Metanephros (tissue), 2 donors: ENCODE data around the gene SEMA7A. TPM values are rescaled to one million over a fixed set of nuclear protein-coding genes. Genes with fewer than 3 reads are reported as not detected.

ENCODE experiments used
- small RNA-seq: library from RNA; depleted of rRNA; stranded (forward); fragments of <200 nt; gene quantifications from one replicate; pipeline ENCODE3, GENCODE V24; 2014; ENCODE audit warnings: low replicate concordance
- total RNA-seq: library from RNA; depleted of rRNA; stranded (reverse); fragments of >200 nt; gene quantifications from one replicate; pipeline ENCODE4 v1.2.3, GENCODE V29; 2014

Gene SEMA7A, protein sequence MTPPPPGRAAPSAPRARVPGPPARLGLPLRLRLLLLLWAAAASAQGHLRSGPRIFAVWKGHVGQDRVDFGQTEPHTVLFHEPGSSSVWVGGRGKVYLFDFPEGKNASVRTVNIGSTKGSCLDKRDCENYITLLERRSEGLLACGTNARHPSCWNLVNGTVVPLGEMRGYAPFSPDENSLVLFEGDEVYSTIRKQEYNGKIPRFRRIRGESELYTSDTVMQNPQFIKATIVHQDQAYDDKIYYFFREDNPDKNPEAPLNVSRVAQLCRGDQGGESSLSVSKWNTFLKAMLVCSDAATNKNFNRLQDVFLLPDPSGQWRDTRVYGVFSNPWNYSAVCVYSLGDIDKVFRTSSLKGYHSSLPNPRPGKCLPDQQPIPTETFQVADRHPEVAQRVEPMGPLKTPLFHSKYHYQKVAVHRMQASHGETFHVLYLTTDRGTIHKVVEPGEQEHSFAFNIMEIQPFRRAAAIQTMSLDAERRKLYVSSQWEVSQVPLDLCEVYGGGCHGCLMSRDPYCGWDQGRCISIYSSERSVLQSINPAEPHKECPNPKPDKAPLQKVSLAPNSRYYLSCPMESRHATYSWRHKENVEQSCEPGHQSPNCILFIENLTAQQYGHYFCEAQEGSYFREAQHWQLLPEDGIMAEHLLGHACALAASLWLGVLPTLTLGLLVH
- total RNA-seq = 6.2 TPM

DNA sequence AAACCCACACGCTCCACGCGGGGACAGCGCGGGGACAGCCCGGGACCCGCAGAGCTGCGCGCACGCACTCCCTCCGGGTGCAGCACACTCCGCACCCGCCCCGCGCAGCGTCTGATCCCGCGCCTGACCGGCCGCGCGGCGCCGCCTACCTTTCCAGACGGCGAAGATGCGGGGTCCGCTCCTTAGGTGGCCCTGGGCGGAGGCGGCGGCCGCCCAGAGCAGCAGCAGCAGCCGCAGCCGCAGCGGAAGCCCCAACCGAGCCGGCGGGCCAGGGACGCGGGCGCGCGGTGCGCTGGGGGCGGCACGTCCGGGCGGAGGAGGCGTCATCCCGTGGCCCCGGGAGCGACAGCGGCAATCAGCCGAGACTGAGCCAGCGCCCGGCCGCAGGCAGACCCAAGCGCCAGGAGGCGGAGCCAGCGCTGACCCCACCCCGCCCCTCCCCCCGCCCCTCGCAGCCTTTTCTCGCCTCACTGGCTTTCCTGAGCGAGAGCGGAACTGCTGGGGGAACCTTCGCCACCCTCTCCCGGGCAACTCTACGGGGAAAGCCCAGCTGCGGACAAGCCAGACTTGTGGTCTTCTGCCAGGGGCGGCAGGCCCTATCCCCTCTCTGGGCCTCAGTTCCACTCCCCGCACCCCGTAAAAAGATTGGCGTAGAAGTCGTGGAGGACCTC, at the start of gene SEMA7A:
Gene SEMA7A, minus strand, starts transcription at position 367 of the 671 bp plus-strand sequence. Its CDS starts 40 bp downstream, at position 327.

DNA sequence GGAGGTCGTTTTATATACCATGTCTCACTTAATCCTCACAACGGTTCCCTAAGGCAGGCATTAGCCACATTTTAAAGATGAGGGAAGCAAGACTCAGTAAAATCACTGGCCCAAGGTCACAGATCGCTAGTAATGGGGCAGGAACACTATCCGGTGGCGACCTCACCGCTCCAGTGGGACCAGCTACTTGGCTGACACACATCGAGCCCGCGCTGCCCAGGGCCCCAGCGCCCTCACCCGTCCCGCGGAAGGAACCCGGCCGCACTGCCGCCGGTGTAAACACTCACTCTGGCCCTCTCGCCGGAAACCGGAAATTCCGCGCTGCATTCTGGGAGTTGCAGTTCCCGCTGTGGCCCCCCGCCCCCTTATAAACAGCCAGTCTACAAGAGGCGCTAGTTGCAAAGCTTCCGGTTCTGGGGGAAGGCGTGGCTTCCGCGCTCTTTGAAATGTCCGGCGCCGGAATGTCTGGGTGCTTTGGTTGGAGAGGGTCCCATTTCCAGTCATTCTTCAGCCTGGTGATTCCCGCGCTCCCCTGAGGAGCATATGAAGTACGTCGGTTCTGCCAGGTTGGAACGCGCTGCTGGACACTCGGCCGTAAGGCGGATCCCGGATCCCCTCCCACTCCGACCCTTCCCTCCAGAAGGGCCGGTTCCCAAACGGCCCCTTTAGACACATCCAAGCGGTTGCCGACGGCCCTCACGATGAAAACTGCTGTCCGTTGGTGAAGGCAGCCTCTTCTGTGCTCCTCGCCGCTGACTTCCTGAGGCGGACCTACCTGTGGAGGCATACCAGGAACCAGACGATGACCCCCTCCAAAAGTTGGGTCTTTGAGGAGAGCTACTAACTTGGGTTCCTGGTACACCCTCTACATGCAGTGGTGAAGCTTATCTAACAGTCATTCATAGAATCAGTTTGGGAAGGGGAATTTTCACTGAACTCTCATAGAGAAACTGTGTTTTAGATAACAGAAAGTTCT, 27.4 kb upstream of the SEMA7A start, which contains the start of gene UBL7:
Gene UBL7, minus strand, starts transcription at position 290 of the 976 bp plus-strand sequence. CDS start 2,293 bp downstream, outside the sequence.

DNA sequence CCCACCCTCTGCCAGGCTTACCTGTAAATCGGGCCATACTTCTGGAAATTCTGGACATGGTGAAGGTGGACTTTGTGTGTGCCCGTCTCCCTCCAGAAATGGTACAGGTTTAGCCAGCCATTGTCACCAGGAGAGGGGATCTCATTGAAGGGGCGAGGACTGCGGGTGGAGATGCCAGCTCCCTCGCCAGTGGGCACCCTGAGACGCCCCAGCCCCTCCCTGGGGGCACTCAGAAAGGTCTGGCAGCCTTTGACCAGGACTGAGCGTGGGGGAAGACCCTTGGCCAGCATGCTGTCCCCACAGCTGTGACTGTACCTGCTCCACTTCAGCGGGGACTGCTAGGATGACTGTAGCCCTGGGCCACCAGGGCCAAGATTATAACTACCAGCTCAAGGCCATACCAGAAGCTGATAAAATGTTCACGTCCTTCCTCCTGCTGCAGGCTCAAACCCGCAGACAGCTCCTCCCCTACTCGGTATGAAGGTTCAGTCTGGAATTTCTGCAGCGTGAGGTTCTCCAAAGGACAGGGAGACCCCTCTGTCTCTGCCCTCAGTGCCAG, 66.4 kb downstream of the SEMA7A start, which contains the start of gene CYP11A1:
Gene CYP11A1, minus strand, starts transcription at position 351 of the 559 bp plus-strand sequence. Its CDS starts 61 bp downstream, at position 290.

Small RNAs within 50 kb of the gene (small RNA-seq; reads per million reads assigned to genes)
- gene MIR6881 = not detected

Other genes starting within 250 kb of the SEMA7A start
- 14.9 TPM for gene STRA6, start 231.2 kb downstream of the SEMA7A start, total RNA-seq
- gene CCDC33, start 197.6 kb downstream of the SEMA7A start, total RNA-seq = 2.9 TPM
- gene CYP11A1, start 66.3 kb downstream of the SEMA7A start, total RNA-seq = 1.9 TPM
- gene UBL7, start 27.2 kb upstream of the SEMA7A start, total RNA-seq = 36.9 TPM
- 9.3 TPM for gene ARID3B, start 107.3 kb upstream of the SEMA7A start, total RNA-seq
- gene CLK3, start 181.9 kb upstream of the SEMA7A start, total RNA-seq = 79.2 TPM